OCI-M1 (cell line): ENCODE results near the gene PRKG2.
"Not testable (repeated sequence)": the region's sequence is repeated elsewhere in the genome, so short reads cannot be mapped to it uniquely, and the experiment has no call there.

Source experiments
- DNase-seq: peaks from one replicate; lab custom pipeline; 2025; lab: John Stamatoyannopoulos, UW

Gene PRKG2

GRCh38 chr4:81214881-81215868, at the start of gene PRKG2:
Gene PRKG2, minus strand, starts transcription at chr4:81215222. Its CDS starts 10,175 bp downstream, at chr4:81205047.
- no peak for DNase-seq

GRCh38 chr4:81260443-81261101, 45.5 kb upstream of the PRKG2 start:
- no peak for DNase-seq

- no peak for DNase-seq
Measured at GRCh38 chr4:81258841-81259550, 44.0 kb upstream of the PRKG2 start.

GRCh38 chr4:81257816-81258215, 42.8 kb upstream of the PRKG2 start:
- peak; percentile 76 for DNase-seq

- DNase-seq: no peak
Measured at GRCh38 chr4:81257021-81257420, 42.0 kb upstream of the PRKG2 start.

GRCh38 chr4:81256059-81256970, 41.3 kb upstream of the PRKG2 start:
- no peak for DNase-seq

- DNase-seq: peak; percentile 34
Measured at GRCh38 chr4:81255524-81255923, 40.5 kb upstream of the PRKG2 start.

- DNase-seq: no peak
Measured at GRCh38 chr4:81250430-81250829, 35.4 kb upstream of the PRKG2 start.

- DNase-seq: no peak
Measured at GRCh38 chr4:81245218-81246009, 30.4 kb upstream of the PRKG2 start.

- no peak for DNase-seq
Measured at GRCh38 chr4:81237791-81238190, 22.8 kb upstream of the PRKG2 start.

GRCh38 chr4:81235982-81236749, 21.1 kb upstream of the PRKG2 start:
- no peak for DNase-seq

- DNase-seq: no peak
Measured at GRCh38 chr4:81227968-81228367, 12.9 kb upstream of the PRKG2 start.

GRCh38 chr4:81227138-81227537, 12.1 kb upstream of the PRKG2 start:
- DNase-seq: no peak

GRCh38 chr4:81225252-81225651, 10.2 kb upstream of the PRKG2 start:
- no peak for DNase-seq

GRCh38 chr4:81222082-81222472, 7.1 kb upstream of the PRKG2 start:
- DNase-seq: not testable (repeated sequence)

GRCh38 chr4:81221303-81222081, 6.5 kb upstream of the PRKG2 start:
- no peak for DNase-seq

GRCh38 chr4:81220271-81220670, 5.2 kb upstream of the PRKG2 start:
- no peak for DNase-seq

GRCh38 chr4:81218206-81218605, 3.2 kb upstream of the PRKG2 start:
- no peak for DNase-seq

- DNase-seq: no peak
Measured at GRCh38 chr4:81217779-81218178, 2.8 kb upstream of the PRKG2 start.
